Karpas-422 (cell line): ENCODE results near the gene RGS6. TPM values are rescaled to one million over a fixed set of nuclear protein-coding genes. Genes with fewer than 3 reads are reported as not detected.

Experiments used
- DNase-seq: peaks from one replicate; pipeline ENCODE4 v3.0.0-alpha.2; 2015
- H2AFZ ChIP-seq: fragments of 200-600 bp; sonication (generic); 2 replicates; pipeline ENCODE4 v1.6.1; 2014; ENCODE audit warnings: antibody characterized with exemption, low read length, mixed read lengths
- H3K27ac ChIP-seq: fragments of 200-600 bp; sonication (generic); 2 replicates; pipeline ENCODE4 v1.5.1; 2014; ENCODE audit warnings: mild to moderate bottlenecking, low read length, moderate library complexity
- H3K27me3 ChIP-seq: fragments of 200-600 bp; sonication (generic); 2 replicates; pipeline ENCODE4 v1.6.1; 2014; ENCODE audit warnings: low read length, mixed read lengths
- H3K36me3 ChIP-seq: fragments of 200-600 bp; sonication (generic); 2 replicates; pipeline ENCODE4 v1.6.1; 2014; ENCODE audit warnings: low read length, mixed read lengths; ENCODE audit not compliant: insufficient read depth
- H3K4me1 ChIP-seq: fragments of 200-600 bp; sonication (generic); 2 replicates; pipeline ENCODE4 v1.6.1; 2014; ENCODE audit warnings: mild to moderate bottlenecking, low read length, mixed read lengths
- H3K4me2 ChIP-seq: fragments of 200-600 bp; sonication (generic); 2 replicates; pipeline ENCODE4 v1.6.1; 2014; ENCODE audit warnings: low read length, low read depth, mild to moderate bottlenecking; ENCODE audit not compliant: poor library complexity, severe bottlenecking
- H3K4me3 ChIP-seq: fragments of 200-600 bp; sonication (generic); 2 replicates; pipeline ENCODE4 v1.5.1; 2014; ENCODE audit warnings: mild to moderate bottlenecking, antibody characterized with exemption, low read length, mixed read lengths
- H3K79me2 ChIP-seq: fragments of 200-600 bp; sonication (generic); 2 replicates; pipeline ENCODE4 v1.6.1; 2014; ENCODE audit warnings: mild to moderate bottlenecking, low read length, mixed read lengths
- H3K9ac ChIP-seq: fragments of 200-600 bp; sonication (generic); 2 replicates; pipeline ENCODE4 v1.6.0; 2014; ENCODE audit warnings: low read length
- H3K9me2 ChIP-seq: fragments of 200-600 bp; sonication (generic), shearing (Covaris generic); replicated peaks from 2 replicates; pipeline ENCODE4 v1.6.0; 2014; ENCODE audit warnings: mild to moderate bottlenecking, low read length, moderate library complexity; ENCODE audit not compliant: insufficient read depth
- H3K9me3 ChIP-seq: fragments of 300-700, 200-600 bp; sonication (generic); 2 replicates; pipeline ENCODE4 v1.6.1; 2014; ENCODE audit warnings: low read length, mixed read lengths
- H4K20me1 ChIP-seq: fragments of 200-600 bp; sonication (generic); 2 replicates; pipeline ENCODE4 v1.6.1; 2014; ENCODE audit warnings: mild to moderate bottlenecking, antibody characterized with exemption, low read length, low read depth; ENCODE audit not compliant: insufficient read depth
- total RNA-seq: library from RNA; depleted of rRNA; stranded (reverse); fragments of >200 nt; shearing (Covaris generic); gene quantifications from 2 replicates; pipeline ENCODE4 v1.2.3, GENCODE V29; 2014; ENCODE audit warnings: low replicate concordance

RGS6 gene
- total RNA-seq, 1 experiment from 2014 or later: 0.07 TPM

DNA sequence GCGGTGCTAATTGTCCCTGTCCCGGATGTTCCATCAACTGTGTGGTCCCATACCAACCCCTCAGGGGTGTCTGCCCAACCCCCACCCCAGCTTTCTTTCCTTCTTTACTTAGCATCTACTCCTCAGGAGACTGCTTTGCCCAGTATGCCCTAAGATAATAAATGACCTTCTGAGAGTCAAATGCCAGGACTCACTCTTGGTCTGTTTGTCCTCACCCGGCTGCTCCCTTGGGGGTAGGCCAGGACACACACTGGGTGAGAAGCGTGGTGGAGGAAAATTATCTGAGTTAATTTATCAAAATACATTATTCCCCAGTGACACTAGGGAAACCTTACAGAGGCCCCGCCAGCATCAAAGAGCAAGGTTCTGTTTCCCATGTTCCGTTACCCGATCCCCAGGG, 457.0 kb downstream of the RGS6 start:
- DNase-seq: no peak
- Histone ChIP-seq H3K36me3 (no peaks in the 10 kb centered on the region), H4K20me1 (no peaks in the 10 kb centered on the region), H3K27ac (no peak overlapping the region), H3K27me3 (peaks cover 5% of the 10 kb centered on the region), H3K79me2 (no peaks in the 10 kb centered on the region), H3K4me2 (no peak overlapping the region), H3K9ac (no peak overlapping the region), H3K9me3 (peaks cover 5% of the 10 kb centered on the region; the same call in 1 of the 2 replicates), H3K4me1 (no peaks in the 10 kb centered on the region), H3K9me2 (no peaks in the 10 kb centered on the region), H2AFZ (no peak overlapping the region), H3K4me3 (no peak overlapping the region)

DNA sequence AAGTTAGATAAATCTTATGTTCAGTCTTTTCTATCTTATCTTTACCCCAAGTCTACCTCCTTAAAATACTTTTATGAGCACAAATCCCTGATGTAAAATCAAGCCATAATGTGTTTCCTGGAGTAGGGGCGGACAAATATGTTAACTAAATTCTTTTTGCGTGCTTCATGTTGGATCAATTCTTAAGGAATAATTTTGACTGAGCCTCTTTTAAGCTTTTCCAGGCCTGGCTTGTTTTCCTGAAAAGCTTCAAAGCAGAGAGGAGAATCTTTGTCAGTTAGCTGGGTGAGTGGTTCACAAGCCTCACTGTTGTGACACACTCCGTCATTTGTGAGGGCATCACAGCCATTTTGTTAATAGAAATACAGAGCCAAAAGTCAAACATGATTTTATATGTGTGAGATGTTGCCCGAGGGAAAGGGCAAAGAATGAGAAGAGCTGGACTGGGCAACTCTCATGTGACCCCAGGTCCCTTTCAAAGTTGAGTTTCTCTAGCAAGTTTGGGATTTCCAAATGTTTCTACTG, 468.9 kb downstream of the RGS6 start:
- Histone ChIP-seq H3K9me3 (no peaks in the 10 kb centered on the region), H3K9me2 (no peaks in the 10 kb centered on the region), H3K4me1 (no peaks in the 10 kb centered on the region), H3K79me2 (no peaks in the 10 kb centered on the region), H3K9ac (no peak overlapping the region), H3K4me2 (no peak overlapping the region), H4K20me1 (no peaks in the 10 kb centered on the region), H3K27ac (no peak overlapping the region), H3K27me3 (no peaks in the 10 kb centered on the region), H3K4me3 (no peak overlapping the region), H3K36me3 (no peaks in the 10 kb centered on the region), H2AFZ (no peak overlapping the region)
- no peak for DNase-seq

DNA sequence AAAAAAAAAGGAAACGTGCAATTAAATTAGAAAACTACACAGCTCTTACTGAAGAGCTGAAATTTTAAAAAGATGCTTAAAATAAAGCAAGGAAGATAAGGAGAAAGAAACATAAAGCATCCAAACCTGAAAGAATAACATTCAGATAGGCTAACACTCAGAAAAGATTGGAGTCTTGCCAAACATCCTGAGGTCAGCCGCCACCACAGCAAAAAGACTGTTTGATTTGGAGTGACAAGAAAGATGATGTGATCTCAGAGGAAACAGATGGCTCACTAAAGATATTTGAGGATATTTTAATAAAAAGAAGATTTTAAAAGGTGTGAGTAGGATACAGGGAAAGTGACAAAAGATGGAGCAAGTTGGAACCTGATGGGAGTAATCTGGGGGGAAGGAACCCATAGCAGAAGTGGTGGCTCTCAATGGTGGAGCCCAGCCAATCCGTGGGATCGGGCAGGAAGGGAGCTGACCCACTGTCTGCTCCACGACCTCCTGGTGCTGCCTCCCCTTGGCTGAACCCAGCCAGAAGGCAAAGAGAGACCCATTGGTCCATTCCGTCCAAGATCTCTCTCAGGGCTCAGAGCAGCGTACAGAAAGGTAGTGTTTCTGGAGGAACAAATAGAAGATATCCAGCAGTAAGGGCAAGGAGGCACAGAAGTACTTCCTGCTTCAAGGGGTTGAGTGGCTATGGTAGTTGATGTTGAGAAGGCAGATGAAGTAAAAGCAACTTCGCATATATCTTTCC, 469.6 kb downstream of the RGS6 start:
- no peaks in the 10 kb centered on the region for H3K36me3 ChIP-seq
- H3K9me3 ChIP-seq: no peaks in the 10 kb centered on the region
- no peak for DNase-seq

GRCh38 chr14:72402377-72402772, 470.1 kb downstream of the RGS6 start:
- Histone ChIP-seq H3K4me2 (no peak overlapping the region), H3K27me3 (no peaks in the 10 kb centered on the region), H3K36me3 (no peaks in the 10 kb centered on the region), H3K9me3 (no peaks in the 10 kb centered on the region), H3K9ac (no peak overlapping the region), H2AFZ (no peak overlapping the region), H3K4me3 (no peak overlapping the region), H3K9me2 (no peaks in the 10 kb centered on the region), H3K4me1 (no peaks in the 10 kb centered on the region), H3K27ac (no peak overlapping the region), H3K79me2 (no peaks in the 10 kb centered on the region), H4K20me1 (no peaks in the 10 kb centered on the region)
- DNase-seq: no peak

More for the DNA sequence above, 469.6 kb downstream of the RGS6 start:
- no peak overlapping the region for H3K4me2 ChIP-seq
- no peaks in the 10 kb centered on the region for H3K27me3 ChIP-seq
- no peaks in the 10 kb centered on the region for H3K9me2 ChIP-seq
- H3K4me1 ChIP-seq: no peaks in the 10 kb centered on the region
- H3K4me3 ChIP-seq: no peak overlapping the region
- H4K20me1 ChIP-seq: no peaks in the 10 kb centered on the region
- no peaks in the 10 kb centered on the region for H3K79me2 ChIP-seq
- H3K27ac ChIP-seq: no peak overlapping the region
- no peak overlapping the region for H2AFZ ChIP-seq
- no peak overlapping the region for H3K9ac ChIP-seq

- DNase-seq: no peak
- no peaks in the 10 kb centered on the region for H3K27me3 ChIP-seq
- H3K36me3 ChIP-seq: no peaks in the 10 kb centered on the region
- H3K4me2 ChIP-seq: no peak overlapping the region
- H3K79me2 ChIP-seq: no peaks in the 10 kb centered on the region
- H3K4me3 ChIP-seq: no peak overlapping the region
- H3K27ac ChIP-seq: no peak overlapping the region
- no peaks in the 10 kb centered on the region for H4K20me1 ChIP-seq
- no peak overlapping the region for H3K9ac ChIP-seq
- H3K9me2 ChIP-seq: no peaks in the 10 kb centered on the region
- H3K4me1 ChIP-seq: no peaks in the 10 kb centered on the region
- H2AFZ ChIP-seq: no peak overlapping the region
- 0 out of 2 replicates have a peak, but pooled peaks cover 2% of the 10 kb centered on the region for H3K9me3 ChIP-seq
These were observed 472.0 kb downstream of the RGS6 start for GRCh38 chr14:72404106-72404774.

DNA sequence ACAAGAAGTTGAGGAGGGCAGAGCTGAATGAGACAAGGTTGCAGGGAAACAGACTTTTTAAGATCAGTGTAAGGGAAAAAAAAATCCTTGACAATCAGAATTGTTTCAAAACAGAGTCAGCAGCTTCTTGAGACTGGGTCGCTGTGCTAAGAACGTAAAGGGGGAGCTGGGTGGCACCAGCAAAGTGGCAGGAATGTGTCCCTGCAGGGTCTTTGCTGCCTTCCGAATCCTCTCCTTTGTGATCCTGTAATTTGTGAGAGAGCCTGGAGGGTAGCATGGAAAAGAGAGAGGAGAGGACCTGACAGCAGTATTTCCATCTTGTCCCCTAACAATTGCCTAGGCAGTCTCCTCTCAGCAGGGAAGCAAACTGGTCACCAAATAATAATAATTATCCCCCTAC, 472.8 kb downstream of the RGS6 start:
- H3K27ac ChIP-seq: no peak overlapping the region
- no peak overlapping the region for H3K4me2 ChIP-seq
- H3K79me2 ChIP-seq: no peaks in the 10 kb centered on the region
- no peak overlapping the region for H2AFZ ChIP-seq
- no peaks in the 10 kb centered on the region for H3K27me3 ChIP-seq
- no peaks in the 10 kb centered on the region for H4K20me1 ChIP-seq
- no peak for DNase-seq
- no peak overlapping the region for H3K4me3 ChIP-seq
- H3K4me1 ChIP-seq: no peaks in the 10 kb centered on the region
- H3K9ac ChIP-seq: no peak overlapping the region
- no peaks in the 10 kb centered on the region for H3K36me3 ChIP-seq
- 0 out of 2 replicates have a peak, but pooled peaks cover 2% of the 10 kb centered on the region for H3K9me3 ChIP-seq
- no peaks in the 10 kb centered on the region for H3K9me2 ChIP-seq

DNA sequence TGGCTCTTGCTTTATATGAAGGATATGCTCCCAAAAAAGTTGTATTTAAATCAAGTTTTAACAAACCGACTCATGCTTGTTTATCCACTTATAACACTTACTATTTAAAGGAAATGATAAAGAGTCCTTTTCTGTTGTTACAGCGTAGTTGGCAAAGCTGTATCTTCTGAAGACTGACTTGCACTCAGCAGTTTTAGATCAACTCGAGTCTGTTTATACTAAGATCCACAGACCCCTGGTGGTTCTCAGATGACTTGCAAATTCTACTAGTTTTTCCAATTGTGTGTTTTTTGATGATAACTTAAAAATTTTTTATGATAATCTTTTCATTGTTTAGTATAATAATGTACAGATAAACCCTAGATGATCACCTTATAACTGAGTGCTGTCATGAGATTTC, 475.8 kb downstream of the RGS6 start:
- no peaks in the 10 kb centered on the region for H3K27me3 ChIP-seq
- no peaks in the 10 kb centered on the region for H3K79me2 ChIP-seq
- H3K9ac ChIP-seq: no peak overlapping the region
- no peak overlapping the region for H3K4me2 ChIP-seq
- no peak for DNase-seq
- no peaks in the 10 kb centered on the region for H3K9me2 ChIP-seq
- H3K4me1 ChIP-seq: no peaks in the 10 kb centered on the region
- 0 out of 2 replicates have a peak, but pooled peaks cover 2% of the 10 kb centered on the region for H3K9me3 ChIP-seq
- H3K27ac ChIP-seq: no peak overlapping the region
- no peaks in the 10 kb centered on the region for H3K36me3 ChIP-seq
- no peaks in the 10 kb centered on the region for H4K20me1 ChIP-seq
- H3K4me3 ChIP-seq: no peak overlapping the region
- H2AFZ ChIP-seq: no peak overlapping the region

DNA sequence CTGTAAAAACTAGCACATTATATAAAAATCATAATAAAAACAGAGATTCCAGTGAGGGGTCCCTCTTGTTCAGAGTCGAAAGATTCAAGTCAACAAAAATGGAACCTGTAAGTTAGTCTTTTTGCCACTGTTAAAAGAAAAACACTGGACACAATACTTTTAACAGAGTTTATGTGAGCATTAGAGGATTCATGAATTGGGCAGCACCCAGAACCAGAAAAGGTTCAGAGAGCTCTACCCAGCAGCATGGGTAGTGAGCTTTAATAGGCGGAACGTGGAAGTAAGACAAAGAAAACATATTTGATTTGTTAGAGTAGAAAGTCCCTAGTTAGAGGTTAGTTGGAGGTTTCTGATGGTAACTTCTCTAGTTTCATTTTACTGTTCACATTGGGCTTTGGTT, 476.8 kb downstream of the RGS6 start:
- Histone ChIP-seq H3K79me2 (no peaks in the 10 kb centered on the region), H3K9me3 (0 out of 2 replicates have a peak, but pooled peaks cover 2% of the 10 kb centered on the region), H3K9me2 (no peaks in the 10 kb centered on the region), H3K36me3 (no peaks in the 10 kb centered on the region), H3K4me2 (no peak overlapping the region), H3K27me3 (no peaks in the 10 kb centered on the region), H3K9ac (no peak overlapping the region), H2AFZ (no peak overlapping the region), H3K4me3 (no peak overlapping the region), H4K20me1 (no peaks in the 10 kb centered on the region), H3K27ac (no peak overlapping the region), H3K4me1 (no peaks in the 10 kb centered on the region)
- DNase-seq: no peak
